ENCODE measurements around the gene TMEM132D. TPM values are rescaled to one million over a fixed set of nuclear protein-coding genes. Genes with fewer than 3 reads are reported as not detected.
"Not testable (repeated sequence)": the region's sequence is repeated elsewhere in the genome, so short reads cannot be mapped to it uniquely, and the experiment has no call there.

TMEM132D gene
- total RNA-seq, 1 donor from 2014 or later = not detected

- DNase-seq (ENCODE audit: low spot score) = no peak
These were observed 658.1 kb downstream of the TMEM132D start for GRCh38 chr12:129245769-129246168.

- no peak for DNase-seq (ENCODE audit: low spot score)
These were observed 662.0 kb downstream of the TMEM132D start for GRCh38 chr12:129241852-129242251.

- no peak for DNase-seq (ENCODE audit: low spot score)
These were observed 665.9 kb downstream of the TMEM132D start for GRCh38 chr12:129237881-129238280.

- DNase-seq (ENCODE audit: low spot score) = no peak
These were observed 669.6 kb downstream of the TMEM132D start for GRCh38 chr12:129234209-129234608.

- DNase-seq (ENCODE audit: low spot score) = no peak
These were observed 672.3 kb downstream of the TMEM132D start for GRCh38 chr12:129231491-129231890.

GRCh38 chr12:129230995-129231394 lies 672.8 kb downstream of the TMEM132D start:
- no peak for DNase-seq (ENCODE audit: low spot score)

GRCh38 chr12:129226851-129227250 lies 677.0 kb downstream of the TMEM132D start:
- no peak for DNase-seq (ENCODE audit: low spot score)

GRCh38 chr12:129226005-129226404 lies 677.8 kb downstream of the TMEM132D start:
- DNase-seq (ENCODE audit: low spot score) = no peak

GRCh38 chr12:129215556-129215955 lies 688.3 kb downstream of the TMEM132D start:
- no peak for DNase-seq (ENCODE audit: low spot score)

GRCh38 chr12:129213551-129213950 lies 690.3 kb downstream of the TMEM132D start:
- no peak for DNase-seq (ENCODE audit: low spot score)

- peak; percentile 35 for DNase-seq (ENCODE audit: low spot score)
These were observed 691.8 kb downstream of the TMEM132D start for GRCh38 chr12:129211862-129212630.

GRCh38 chr12:129208566-129208965 lies 695.3 kb downstream of the TMEM132D start:
- DNase-seq (ENCODE audit: low spot score) = no peak

GRCh38 chr12:129207084-129207483 lies 696.7 kb downstream of the TMEM132D start:
- DNase-seq (ENCODE audit: low spot score) = no peak

GRCh38 chr12:129203456-129203855 lies 700.4 kb downstream of the TMEM132D start:
- no peak for DNase-seq (ENCODE audit: low spot score)

- no peak for DNase-seq (ENCODE audit: low spot score)
These were observed 701.6 kb downstream of the TMEM132D start for GRCh38 chr12:129202109-129202814.

- DNase-seq (ENCODE audit: low spot score) = no peak
These were observed 702.8 kb downstream of the TMEM132D start for GRCh38 chr12:129201029-129201428.

GRCh38 chr12:129200576-129200975 lies 703.2 kb downstream of the TMEM132D start:
- DNase-seq (ENCODE audit: low spot score) = no peak

- no peak for DNase-seq (ENCODE audit: low spot score)
These were observed 706.9 kb downstream of the TMEM132D start for GRCh38 chr12:129196927-129197326.

GRCh38 chr12:129195081-129195480 lies 708.7 kb downstream of the TMEM132D start:
- DNase-seq (ENCODE audit: low spot score) = no peak

- DNase-seq (ENCODE audit: low spot score) = no peak
These were observed 710.5 kb downstream of the TMEM132D start for GRCh38 chr12:129193263-129193871.

GRCh38 chr12:129190827-129191226 lies 713.0 kb downstream of the TMEM132D start:
- no peak for DNase-seq (ENCODE audit: low spot score)

- DNase-seq (ENCODE audit: low spot score) = not testable (repeated sequence)
These were observed 713.9 kb downstream of the TMEM132D start for GRCh38 chr12:129189879-129190278.

- no peak for DNase-seq (ENCODE audit: low spot score)
These were observed 716.9 kb downstream of the TMEM132D start for GRCh38 chr12:129186952-129187351.

Measured in mucosa of gallbladder (tissue), 1 donor.